Endothelial cell of hepatic sinusoid (primary cell): ENCODE data around the gene OR52N2.

Experiments
- in situ Hi-C: cut with HindIII; loops from 2 replicates; pipeline ENCODE4 v1.10.0; 2017; ENCODE audit warnings: low sequenced_read_pairs

Gene OR52N2

GRCh38 chr11:5808500-5809121 is at the start of gene OR52N2:
OR52N2 (plus strand) TSS chr11:5808924; CDS start chr11:5820336, 11,412 bp downstream.
- in situ Hi-C loops = no loop called here

GRCh38 chr11:5767056-5767455 is 41.7 kb upstream of the OR52N2 start:
- in situ Hi-C loops = no loop called here

- in situ Hi-C loops = no loop called here
Observed at GRCh38 chr11:5783255-5783654, 25.5 kb upstream of the OR52N2 start, which contains the start of gene OR52N5. OR52N5 (minus strand) TSS chr11:5783355; CDS start chr11:5778634, 4,721 bp downstream.

GRCh38 chr11:5791165-5791564 is 17.6 kb upstream of the OR52N2 start, which contains the start of gene OR52N1:
OR52N1 (minus strand) TSS chr11:5791265; CDS start chr11:5788816, 2,449 bp downstream.
- in situ Hi-C loops = no loop called here

- in situ Hi-C loops = no loop called here
Observed at GRCh38 chr11:5796541-5796940, 12.2 kb upstream of the OR52N2 start.

GRCh38 chr11:5803982-5804381 is 4.7 kb upstream of the OR52N2 start:
- in situ Hi-C loops = no loop called here

- in situ Hi-C loops = no loop called here
Observed at GRCh38 chr11:5807580-5807979, 1.1 kb upstream of the OR52N2 start.

- in situ Hi-C loops = no loop called here
Observed at GRCh38 chr11:5809122-5809519, 397 bp downstream of the OR52N2 start.

- in situ Hi-C loops = no loop called here
Observed at GRCh38 chr11:5809905-5810795, 1.4 kb downstream of the OR52N2 start.

GRCh38 chr11:5815534-5815933 is 6.8 kb downstream of the OR52N2 start:
- in situ Hi-C loops = no loop called here

- in situ Hi-C loops = no loop called here
Observed at GRCh38 chr11:5818245-5818886, 9.6 kb downstream of the OR52N2 start.

- in situ Hi-C loops = no loop called here
Observed at GRCh38 chr11:5831196-5831829, 22.6 kb downstream of the OR52N2 start.

GRCh38 chr11:5833446-5833845 is 24.7 kb downstream of the OR52N2 start:
- in situ Hi-C loops = no loop called here

- in situ Hi-C loops = no loop called here
Observed at GRCh38 chr11:5837695-5838094, 29.0 kb downstream of the OR52N2 start.

GRCh38 chr11:5841797-5842196 is 33.1 kb downstream of the OR52N2 start, which contains the start of gene OR52E6:
OR52E6 (minus strand) TSS chr11:5841897; CDS start chr11:5841897, 0 bp downstream.
- in situ Hi-C loops = no loop called here

- in situ Hi-C loops = no loop called here
Observed at GRCh38 chr11:5846701-5847100, 38.0 kb downstream of the OR52N2 start.

GRCh38 chr11:5847711-5848110 is 39.0 kb downstream of the OR52N2 start:
- in situ Hi-C loops = no loop called here

GRCh38 chr11:5851002-5851401 is 42.3 kb downstream of the OR52N2 start:
- in situ Hi-C loops = no loop called here

GRCh38 chr11:5857590-5857989 is 48.9 kb downstream of the OR52N2 start, which contains the start of gene OR52E8:
OR52E8 (minus strand) TSS chr11:5857690; CDS start chr11:5857690, 0 bp downstream.
- in situ Hi-C loops = no loop called here

GRCh38 chr11:5865826-5866225 is 57.1 kb downstream of the OR52N2 start:
- in situ Hi-C loops = no loop called here
